ENCODE data around the gene LRMDA. TPM values are rescaled to one million over a fixed set of nuclear protein-coding genes. Genes with fewer than 3 reads are reported as not detected.

LRMDA gene
- total and polyA plus RNA-seq, 2 donors from 2014 or later, result 23.2 to 48.6 TPM

GRCh38 chr10:76382381-76382851, 951.0 kb downstream of the LRMDA start:
- Histone ChIP-seq H3K9ac (ENCODE audit: low read length in 3 of 3) (no peak overlapping the region), H3K36me3 (ENCODE audit: control insufficient read depth in 2 of 3, insufficient read depth in 3 of 3, low read length in 3 of 3) (no peaks in the 10 kb centered on the region), H3K27ac (ENCODE audit: low read depth in 2 of 2, low read length in 2 of 2) (no peak overlapping the region), H3K27me3 (ENCODE audit: control insufficient read depth, insufficient read depth, low read length) (no peaks in the 10 kb centered on the region), H3K4me3 (ENCODE audit: low read length in 3 of 3) (no peak overlapping the region), H3K9me3 (ENCODE audit: control insufficient read depth in 2 of 3, insufficient read depth in 1 of 3, low read length in 3 of 3) (no peaks in the 10 kb centered on the region), H3K4me1 (ENCODE audit: control insufficient read depth in 2 of 3, insufficient read depth in 2 of 3, low read depth in 1 of 3, low read length in 3 of 3) (no peaks in the 10 kb centered on the region)
- TF ChIP-seq, protein P1, sequence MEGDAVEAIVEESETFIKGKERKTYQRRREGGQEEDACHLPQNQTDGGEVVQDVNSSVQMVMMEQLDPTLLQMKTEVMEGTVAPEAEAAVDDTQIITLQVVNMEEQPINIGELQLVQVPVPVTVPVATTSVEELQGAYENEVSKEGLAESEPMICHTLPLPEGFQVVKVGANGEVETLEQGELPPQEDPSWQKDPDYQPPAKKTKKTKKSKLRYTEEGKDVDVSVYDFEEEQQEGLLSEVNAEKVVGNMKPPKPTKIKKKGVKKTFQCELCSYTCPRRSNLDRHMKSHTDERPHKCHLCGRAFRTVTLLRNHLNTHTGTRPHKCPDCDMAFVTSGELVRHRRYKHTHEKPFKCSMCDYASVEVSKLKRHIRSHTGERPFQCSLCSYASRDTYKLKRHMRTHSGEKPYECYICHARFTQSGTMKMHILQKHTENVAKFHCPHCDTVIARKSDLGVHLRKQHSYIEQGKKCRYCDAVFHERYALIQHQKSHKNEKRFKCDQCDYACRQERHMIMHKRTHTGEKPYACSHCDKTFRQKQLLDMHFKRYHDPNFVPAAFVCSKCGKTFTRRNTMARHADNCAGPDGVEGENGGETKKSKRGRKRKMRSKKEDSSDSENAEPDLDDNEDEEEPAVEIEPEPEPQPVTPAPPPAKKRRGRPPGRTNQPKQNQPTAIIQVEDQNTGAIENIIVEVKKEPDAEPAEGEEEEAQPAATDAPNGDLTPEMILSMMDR (IDR thresholded peaks at IDR 0.05; ENCODE audit: borderline replicate concordance, extremely low read depth, insufficient read depth), result no peak
- intact Hi-C loops (cut with DNase I), result no loop called here
- FAIRE-seq, result no peak
- DNase-seq, result peak in 3 of 5 donors; percentile 21 to 54 (median 54)

DNA sequence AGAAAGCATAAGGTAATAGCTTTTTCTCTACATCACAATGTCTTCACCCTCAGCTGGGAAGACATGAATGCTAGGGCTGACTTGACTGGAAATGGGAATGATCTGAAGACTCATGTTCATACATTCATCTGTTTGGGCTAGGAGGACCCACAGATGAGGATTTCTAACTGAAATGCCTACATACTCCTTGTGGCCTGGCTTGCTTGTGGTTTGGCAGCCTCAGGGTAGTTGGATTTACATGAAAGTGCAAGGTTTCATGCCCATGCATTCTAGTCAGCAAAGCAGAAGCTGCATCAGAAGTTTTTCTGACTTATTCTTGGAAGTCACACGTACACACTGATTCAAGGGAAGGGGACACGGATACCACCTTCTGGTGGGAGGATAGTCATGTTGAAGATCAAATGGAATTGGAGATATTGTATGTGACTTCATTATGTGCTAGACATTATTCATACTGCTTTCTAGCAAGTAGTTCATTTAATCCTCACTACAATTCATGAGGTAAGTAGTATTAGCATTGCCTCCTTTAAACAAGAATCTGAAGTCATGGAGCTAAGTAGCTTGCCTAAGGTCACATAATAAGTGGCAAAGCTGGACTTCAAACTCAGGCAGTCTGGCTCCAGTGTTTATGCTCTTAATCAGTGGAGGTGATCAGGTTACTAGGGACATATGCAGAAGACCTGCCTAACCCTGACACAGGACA, 957.0 kb downstream of the LRMDA start:
- intact Hi-C loops (cut with DNase I), result no loop called here
- FAIRE-seq, result no peak

GRCh38 chr10:76393875-76394706, 962.7 kb downstream of the LRMDA start:
- Histone ChIP-seq H3K36me3 (ENCODE audit: control insufficient read depth in 2 of 3, insufficient read depth in 3 of 3, low read length in 3 of 3) (no peaks in the 10 kb centered on the region), H3K9me3 (ENCODE audit: control insufficient read depth in 2 of 3, insufficient read depth in 1 of 3, low read length in 3 of 3) (no peaks in the 10 kb centered on the region), H3K27me3 (ENCODE audit: control insufficient read depth, insufficient read depth, low read length) (no peaks in the 10 kb centered on the region), H3K4me3 (ENCODE audit: low read length in 3 of 3) (no peak overlapping the region), H3K4me1 (ENCODE audit: control insufficient read depth in 2 of 3, insufficient read depth in 2 of 3, low read depth in 1 of 3, low read length in 3 of 3) (no peaks in the 10 kb centered on the region), H3K9ac (ENCODE audit: low read length in 3 of 3) (no peak overlapping the region), H3K27ac (ENCODE audit: low read depth in 2 of 2, low read length in 2 of 2) (no peak overlapping the region)
- no peak for DNase-seq
- TF ChIP-seq, protein P1 (IDR thresholded peaks at IDR 0.05; ENCODE audit: borderline replicate concordance, extremely low read depth, insufficient read depth), result no peak
- FAIRE-seq, result no peak
- intact Hi-C loops (cut with DNase I), result no loop called here

More for the DNA sequence above, 957.0 kb downstream of the LRMDA start:
- TF ChIP-seq, protein P1 (IDR thresholded peaks at IDR 0.05; ENCODE audit: borderline replicate concordance, extremely low read depth, insufficient read depth), result no peak
- Histone ChIP-seq H3K4me1 (ENCODE audit: control insufficient read depth in 2 of 3, insufficient read depth in 2 of 3, low read depth in 1 of 3, low read length in 3 of 3) (no peaks in the 10 kb centered on the region), H3K27me3 (ENCODE audit: control insufficient read depth, insufficient read depth, low read length) (no peaks in the 10 kb centered on the region), H3K9ac (ENCODE audit: low read length in 3 of 3) (no peak overlapping the region), H3K9me3 (ENCODE audit: control insufficient read depth in 2 of 3, insufficient read depth in 1 of 3, low read length in 3 of 3) (no peaks in the 10 kb centered on the region), H3K27ac (ENCODE audit: low read depth in 2 of 2, low read length in 2 of 2) (no peak overlapping the region), H3K36me3 (ENCODE audit: control insufficient read depth in 2 of 3, insufficient read depth in 3 of 3, low read length in 3 of 3) (no peaks in the 10 kb centered on the region), H3K4me3 (ENCODE audit: low read length in 3 of 3) (no peak overlapping the region)
- no peak for DNase-seq
